Uterus (tissue), 2 donors: ENCODE measurements around the gene PGLYRP2.

Source experiments
- POLR2A ChIP-seq, 2 donors: fragments of 450-650 bp; IDR thresholded peaks; one replicate each; pipeline ENCODE4 v1.6.1; 2016; ENCODE audit warnings: antibody characterized with exemption in 2 of 2, mild to moderate bottlenecking in 1 of 2, moderate library complexity in 1 of 2
- TF ChIP-seq, protein P1 (sequence below), 4 experiments: fragments of 200-600 bp in 2 of 4; fragments of 450-650 bp in 2 of 4; sonication (generic) in 2 of 4; IDR thresholded peaks; one replicate each; pipeline ENCODE4 v1.5.1; 2016 to 2019; ENCODE audit warnings: antibody characterized with exemption in 4 of 4, mild to moderate bottlenecking in 2 of 4, moderate library complexity in 1 of 4

DNA sequence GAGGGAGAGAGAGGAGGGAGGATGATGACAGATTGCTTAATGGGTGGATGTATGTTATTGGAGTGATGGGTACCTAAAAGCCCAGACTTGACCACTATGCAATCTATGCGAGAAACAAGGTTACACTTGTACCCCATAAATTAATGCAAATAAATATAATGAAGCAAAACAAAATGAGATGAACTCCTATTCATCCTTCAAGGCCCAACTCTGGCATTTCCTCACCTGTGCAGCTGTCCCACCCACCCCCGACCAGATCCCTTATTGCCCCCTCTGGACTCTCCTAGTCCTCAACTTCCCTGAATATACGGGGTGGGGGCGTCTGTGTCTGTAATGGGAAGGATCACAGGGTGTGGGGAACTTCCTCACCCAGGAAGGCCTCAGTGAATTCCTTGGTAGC lies 4.1 kb downstream of the PGLYRP2 start:
- TF ChIP-seq, protein P1, sequence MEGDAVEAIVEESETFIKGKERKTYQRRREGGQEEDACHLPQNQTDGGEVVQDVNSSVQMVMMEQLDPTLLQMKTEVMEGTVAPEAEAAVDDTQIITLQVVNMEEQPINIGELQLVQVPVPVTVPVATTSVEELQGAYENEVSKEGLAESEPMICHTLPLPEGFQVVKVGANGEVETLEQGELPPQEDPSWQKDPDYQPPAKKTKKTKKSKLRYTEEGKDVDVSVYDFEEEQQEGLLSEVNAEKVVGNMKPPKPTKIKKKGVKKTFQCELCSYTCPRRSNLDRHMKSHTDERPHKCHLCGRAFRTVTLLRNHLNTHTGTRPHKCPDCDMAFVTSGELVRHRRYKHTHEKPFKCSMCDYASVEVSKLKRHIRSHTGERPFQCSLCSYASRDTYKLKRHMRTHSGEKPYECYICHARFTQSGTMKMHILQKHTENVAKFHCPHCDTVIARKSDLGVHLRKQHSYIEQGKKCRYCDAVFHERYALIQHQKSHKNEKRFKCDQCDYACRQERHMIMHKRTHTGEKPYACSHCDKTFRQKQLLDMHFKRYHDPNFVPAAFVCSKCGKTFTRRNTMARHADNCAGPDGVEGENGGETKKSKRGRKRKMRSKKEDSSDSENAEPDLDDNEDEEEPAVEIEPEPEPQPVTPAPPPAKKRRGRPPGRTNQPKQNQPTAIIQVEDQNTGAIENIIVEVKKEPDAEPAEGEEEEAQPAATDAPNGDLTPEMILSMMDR (IDR thresholded peaks at IDR 0.05): no peak
- no peak for TF ChIP-seq POLR2A (IDR thresholded peaks at IDR 0.05)
